A549 (cell line): Measurements from ENCODE around the gene SLIT3. TPM values are rescaled to one million over a fixed set of nuclear protein-coding genes. Genes with fewer than 3 reads are reported as not detected.
A peak's percentile ranks its signal among the peaks of the same experiment; 100 is the strongest.

Experiments used
- ATAC-seq, 2 experiments: fragments of 200-7000 bp in 1 of 2; fragments of >200 bp in 1 of 2; cut with Nextera tagmentation in 1 of 2; cut with Tn5 transposase in 1 of 2; 3 replicates each; pipeline versions ENCODE4 v1.8.0 to v1.9.1; 2018 to 2020; ENCODE audit warnings: mild to moderate bottlenecking in 1 of 2, moderate library complexity in 1 of 2
- CTCF ChIA-PET: fragments of 300-600 bp; sonication (Branson Sonifier 250); formaldehyde crosslinking; extraction: SDS; loops from one replicate; lab custom pipeline; 2021; ENCODE audit warnings: antibody characterized with exemption, inconsistent platforms; lab: Yijun Ruan, JAX
- POLR2A ChIA-PET: fragments of 350-600 bp; formaldehyde crosslinking; extraction: SDS; loops from one replicate; lab custom pipeline; 2021; ENCODE audit warnings: antibody characterized with exemption, inconsistent platforms; lab: Yijun Ruan, JAX
- DNase-seq, 2 experiments: peaks; one replicate each; pipeline versions ENCODE4 v3.0.0 to v3.0.0-alpha.2; 2011 to 2016; ENCODE audit warnings: low read depth in 1 of 2, low spot score in 1 of 2
- FAIRE-seq: peaks from 2 replicates; lab custom pipeline; 2011; peaks lifted over from hg19 to GRCh38; lab: Jason Lieb, UNC
- H3K27ac ChIP-seq, 2 experiments: fragments of >200 bp; sonication (Bioruptor Twin); formaldehyde crosslinking; 3 replicates each; pipeline ENCODE4 v1.5.1; 2016 to 2017
- H3K4me1 ChIP-seq: fragments of >200 bp; sonication (Bioruptor Twin); formaldehyde crosslinking; 3 replicates; pipeline ENCODE4 v1.6.1; 2016
- H3K4me2 ChIP-seq: fragments of >200 bp; sonication (Bioruptor Twin); formaldehyde crosslinking; 3 replicates; pipeline ENCODE4 v1.6.1; 2016
- H3K4me3 ChIP-seq: fragments of >200 bp; sonication (Bioruptor Twin); formaldehyde crosslinking; 3 replicates; pipeline ENCODE4 v1.5.1; 2016
- H3K9me3 ChIP-seq: fragments of >200 bp; sonication (Bioruptor Twin); formaldehyde crosslinking; 3 replicates; pipeline ENCODE4 v1.6.1; 2016
- CBX8 ChIP-seq: fragments of 200-600 bp; sonication (generic); IDR thresholded peaks from 2 replicates; pipeline ENCODE4 v1.6.1; 2016
- EHMT2 ChIP-seq: fragments of 200-600 bp; sonication (generic); IDR thresholded peaks from 2 replicates; pipeline ENCODE4 v1.6.1; 2016; ENCODE audit warnings: antibody characterized with exemption, low read depth, mild to moderate bottlenecking, moderate library complexity
- EP300 ChIP-seq, 2 experiments: fragments of >200 bp; sonication (Bioruptor Twin); formaldehyde crosslinking; IDR thresholded peaks; 2 replicates in 1 of 2; 3 replicates in 1 of 2; pipeline ENCODE4 v1.6.1; 2016 to 2017
- ESRRA ChIP-seq: fragments of 150-350 bp; IDR thresholded peaks from 2 replicates; pipeline ENCODE4 v1.6.1; 2014; ENCODE audit warnings: mild to moderate bottlenecking, low read length, borderline replicate concordance
- FOSB ChIP-seq: fragments of 250-450 bp; sonication (Bioruptor Pico); IDR thresholded peaks from 2 replicates; pipeline ENCODE4 v1.5.0; 2020; ENCODE audit warnings: mild to moderate bottlenecking, moderate library complexity
- FOSL2 ChIP-seq, 2 experiments: fragments of 450-650 bp in 1 of 2; fragments of >200 bp in 1 of 2; sonication (Bioruptor Twin) in 1 of 2; formaldehyde crosslinking; IDR thresholded peaks; 2 replicates each; pipeline versions ENCODE4 v1.5.0 to v1.6.1; 2016 to 2020; ENCODE audit warnings: mild to moderate bottlenecking in 1 of 2, moderate library complexity in 1 of 2
- FOXS1 ChIP-seq: fragments of 250-450 bp; sonication (Bioruptor Pico); IDR thresholded peaks from 2 replicates; pipeline ENCODE4 v1.5.0; 2020; ENCODE audit warnings: mild to moderate bottlenecking, moderate library complexity
- HOXA7 ChIP-seq: fragments of 250-450 bp; sonication (Bioruptor Pico); IDR thresholded peaks from 2 replicates; pipeline ENCODE4 v1.5.0; 2020; ENCODE audit warnings: mild to moderate bottlenecking, moderate library complexity
- HOXB13 ChIP-seq: fragments of 250-450 bp; sonication (Bioruptor Pico); IDR thresholded peaks from 2 replicates; pipeline ENCODE4 v1.5.0; 2020; ENCODE audit warnings: low read depth, mild to moderate bottlenecking, moderate library complexity
- JUN ChIP-seq, 2 experiments: fragments of >200 bp; sonication (Bioruptor Twin); formaldehyde crosslinking; IDR thresholded peaks; 2 replicates in 1 of 2; 3 replicates in 1 of 2; pipeline ENCODE4 v1.6.1; 2016 to 2017
- MAFK ChIP-seq: fragments of 450-650 bp; IDR thresholded peaks from 2 replicates; pipeline ENCODE4 v1.6.1; 2014; ENCODE audit not compliant: partially characterized antibody
- MYC ChIP-seq: IDR thresholded peaks from 2 replicates; pipeline ENCODE4 v1.6.1; 2012; ENCODE audit warnings: mild to moderate bottlenecking, inconsistent platforms, low read length, improper control_type of control experiment, borderline replicate concordance
- NFE2L2 ChIP-seq: fragments of 150-350 bp; conservative IDR thresholded peaks from 2 replicates; pipeline ENCODE4 v1.6.1; 2014; ENCODE audit warnings: low read length
- RCOR1 ChIP-seq: fragments of 150-350 bp; IDR thresholded peaks from 2 replicates; pipeline ENCODE4 v1.6.1; 2014; ENCODE audit warnings: antibody characterized with exemption, low read length, low read depth
- RNF2 ChIP-seq: fragments of 200-600 bp; sonication (generic); IDR thresholded peaks from 2 replicates; pipeline ENCODE4 v1.6.1; 2016; ENCODE audit warnings: low read depth, mild to moderate bottlenecking, antibody characterized with exemption, moderate library complexity, borderline replicate concordance
- SREBF2 ChIP-seq: fragments of 450-650 bp; IDR thresholded peaks from 2 replicates; pipeline ENCODE4 v1.6.1; 2014; ENCODE audit warnings: mild to moderate bottlenecking, moderate library complexity
- TFCP2L1 ChIP-seq: fragments of 250-450 bp; sonication (Bioruptor Pico); IDR thresholded peaks from 2 replicates; pipeline ENCODE4 v1.5.0; 2021; ENCODE audit warnings: mild to moderate bottlenecking
- WGBS: methylation state at CpG from one replicate; pipeline ENCODE4 v1.1.6; 2017; ENCODE audit errors: missing lambda C conversion rate; 5-methylcytosine and 5-hydroxymethylcytosine counted together
- polyA plus RNA-seq, 4 experiments: library from polyadenylated mRNA; depleted of rRNA in 3 of 4; stranded (reverse); fragments of >200 nt; fragmentation: RNase III in 1 of 4; extraction: RNeasy Plus Mini Kit Qiagen cat#74134 plus additional on column Dnase treatment in 1 of 4; gene quantifications; 2 replicates in 3 of 4; 3 replicates in 1 of 4; pipeline ENCODE4 v1.2.3, GENCODE V29; 2011 to 2017
- TF ChIP-seq, protein P1 (sequence below): fragments of >200 bp; sonication (Bioruptor Twin); formaldehyde crosslinking; IDR thresholded peaks from 2 replicates; pipeline ENCODE4 v1.6.1; 2016
- TF ChIP-seq, protein P2 (sequence below): fragments of 150-350 bp; IDR thresholded peaks from 2 replicates; pipeline ENCODE4 v1.6.1; 2014; ENCODE audit warnings: low read depth, mild to moderate bottlenecking, low read length
- TF ChIP-seq, protein P3 (sequence below): fragments of >200 bp; sonication (Bioruptor Twin); formaldehyde crosslinking; IDR thresholded peaks from 3 replicates; pipeline ENCODE4 v1.6.1; 2016
- TF ChIP-seq, protein P4 (sequence below): fragments of 250-450 bp; sonication (Bioruptor Pico); IDR thresholded peaks from 2 replicates; pipeline ENCODE4 v1.5.0; 2021; ENCODE audit warnings: mild to moderate bottlenecking, moderate library complexity, borderline replicate concordance

The SLIT3 gene
- polyA plus RNA-seq, 2 of the 4 experiments (the other 2 are of a cell fraction) = 12.7 to 22.9 TPM

DNA sequence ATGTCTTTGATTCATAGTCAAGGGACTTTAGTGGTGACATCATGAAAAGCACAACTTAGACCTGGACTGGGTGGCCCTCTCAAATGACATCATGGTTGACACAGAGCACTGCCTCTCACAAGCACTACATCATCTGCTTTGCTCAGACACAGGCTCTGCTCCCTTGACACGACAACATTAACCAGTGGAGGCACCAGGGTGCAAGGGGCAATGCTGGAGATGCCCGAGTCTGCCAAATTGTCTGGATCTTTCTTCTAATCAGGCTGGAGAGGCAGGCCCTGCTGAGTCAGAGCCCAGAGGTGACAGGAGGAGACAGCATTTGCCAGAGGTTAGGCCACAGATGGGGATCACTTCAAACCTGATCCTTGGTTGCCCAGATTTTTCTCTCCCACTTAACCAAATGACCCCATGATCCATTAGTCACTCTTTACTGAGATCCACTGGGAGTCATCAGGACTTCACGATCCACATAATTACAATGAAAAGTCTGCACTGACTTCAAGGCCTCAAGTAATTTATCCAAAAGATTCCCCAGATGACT, 174.4 kb downstream of the SLIT3 start:
- Histone ChIP-seq H3K9me3 (no peaks in the 10 kb centered on the region), H3K4me1 (no peaks in the 10 kb centered on the region), H3K27ac (0 out of 6 replicates have a peak overlapping the region, but pooled peaks of 1 of the 2 experiments have one; percentile 10), H3K4me2 (no peak overlapping the region), H3K4me3 (no peak overlapping the region)
- no peak for FAIRE-seq
- ATAC-seq = no peak
- POLR2A ChIA-PET = no interaction called here
- 93% methylated on average over 3 of the region's 3 CpGs for WGBS
- TF ChIP-seq, protein P1, sequence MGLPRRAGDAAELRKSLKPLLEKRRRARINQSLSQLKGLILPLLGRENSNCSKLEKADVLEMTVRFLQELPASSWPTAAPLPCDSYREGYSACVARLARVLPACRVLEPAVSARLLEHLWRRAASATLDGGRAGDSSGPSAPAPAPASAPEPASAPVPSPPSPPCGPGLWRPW = no peak
- TF ChIP-seq MAFK (no peak), MYC (no peak), EHMT2 (no peak), EP300 (IDR thresholded peaks at IDR 0.05) (no peak), HOXB13 (CRISPR knock-in tag) (no peak)
- TF ChIP-seq, all 56 proteins: peak for 0
- no peak for DNase-seq
- CTCF ChIA-PET = no interaction called here

- H3K4me3 ChIP-seq = no peak overlapping the region
- TF ChIP-seq NFE2L2 (no peak), FOSB (CRISPR knock-in tag) (no peak), RNF2 (no peak), FOXS1 (CRISPR knock-in tag) (no peak), TFCP2L1 (no peak)
- TF ChIP-seq, protein P2, sequence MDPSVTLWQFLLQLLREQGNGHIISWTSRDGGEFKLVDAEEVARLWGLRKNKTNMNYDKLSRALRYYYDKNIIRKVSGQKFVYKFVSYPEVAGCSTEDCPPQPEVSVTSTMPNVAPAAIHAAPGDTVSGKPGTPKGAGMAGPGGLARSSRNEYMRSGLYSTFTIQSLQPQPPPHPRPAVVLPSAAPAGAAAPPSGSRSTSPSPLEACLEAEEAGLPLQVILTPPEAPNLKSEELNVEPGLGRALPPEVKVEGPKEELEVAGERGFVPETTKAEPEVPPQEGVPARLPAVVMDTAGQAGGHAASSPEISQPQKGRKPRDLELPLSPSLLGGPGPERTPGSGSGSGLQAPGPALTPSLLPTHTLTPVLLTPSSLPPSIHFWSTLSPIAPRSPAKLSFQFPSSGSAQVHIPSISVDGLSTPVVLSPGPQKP = no peak
- TF ChIP-seq, protein P3, sequence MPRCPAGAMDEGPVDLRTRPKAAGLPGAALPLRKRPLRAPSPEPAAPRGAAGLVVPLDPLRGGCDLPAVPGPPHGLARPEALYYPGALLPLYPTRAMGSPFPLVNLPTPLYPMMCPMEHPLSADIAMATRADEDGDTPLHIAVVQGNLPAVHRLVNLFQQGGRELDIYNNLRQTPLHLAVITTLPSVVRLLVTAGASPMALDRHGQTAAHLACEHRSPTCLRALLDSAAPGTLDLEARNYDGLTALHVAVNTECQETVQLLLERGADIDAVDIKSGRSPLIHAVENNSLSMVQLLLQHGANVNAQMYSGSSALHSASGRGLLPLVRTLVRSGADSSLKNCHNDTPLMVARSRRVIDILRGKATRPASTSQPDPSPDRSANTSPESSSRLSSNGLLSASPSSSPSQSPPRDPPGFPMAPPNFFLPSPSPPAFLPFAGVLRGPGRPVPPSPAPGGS = no peak
- TF ChIP-seq, all 56 proteins: peak for 0
- ChIA-PET CTCF (interaction anchor here (1.0 kb wide), 1 partner anchor 8 kb away, joined by 3 read pairs; no protein-coding TSS in a partner anchor), POLR2A (no interaction called here)
- Histone ChIP-seq H3K4me1 (no peaks in the 10 kb centered on the region), H3K9me3 (no peaks in the 10 kb centered on the region), H3K27ac (no peak overlapping the region), H3K4me2 (no peak overlapping the region)
- DNase-seq (no peak), ATAC-seq (no peak), FAIRE-seq (no peak)
- 95% methylated on average over 7 of the region's 7 CpGs for WGBS
These were observed 175.4 kb downstream of the SLIT3 start for GRCh38 chr5:169125571-169125970.

DNA sequence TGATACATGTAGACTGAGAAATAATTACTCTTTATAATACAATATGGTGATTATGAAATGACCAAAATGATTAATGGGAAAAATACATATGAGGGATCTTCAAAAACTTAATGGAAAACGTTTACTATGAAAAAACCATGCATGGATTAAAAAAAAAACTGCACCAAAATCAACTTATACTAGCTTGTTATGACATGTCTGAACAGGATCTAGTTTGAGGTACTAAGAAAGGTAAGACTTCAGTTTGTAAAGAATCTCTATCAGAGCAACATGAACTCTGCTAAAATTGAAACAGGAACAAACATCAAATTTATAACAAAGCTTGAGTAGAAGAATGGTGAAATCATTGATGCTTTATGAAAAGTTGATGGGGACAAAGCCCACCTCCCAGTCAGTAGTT, 178.0 kb downstream of the SLIT3 start:
- no peaks in the 10 kb centered on the region for H3K4me1 ChIP-seq
- H3K9me3 ChIP-seq = no peaks in the 10 kb centered on the region
- TF ChIP-seq RCOR1 = no peak
- TF ChIP-seq SREBF2 = no peak
- no peak for TF ChIP-seq HOXA7 (CRISPR knock-in tag)
- no peak for TF ChIP-seq FOSL2 (IDR thresholded peaks at IDR 0.05)
- no peak for TF ChIP-seq FOSL2 (CRISPR knock-in tag; IDR thresholded peaks at IDR 0.05)
- no peak for TF ChIP-seq RNF2
- no peak for TF ChIP-seq JUN (IDR thresholded peaks at IDR 0.05)
- no peak for TF ChIP-seq CBX8
- TF ChIP-seq, protein P4, sequence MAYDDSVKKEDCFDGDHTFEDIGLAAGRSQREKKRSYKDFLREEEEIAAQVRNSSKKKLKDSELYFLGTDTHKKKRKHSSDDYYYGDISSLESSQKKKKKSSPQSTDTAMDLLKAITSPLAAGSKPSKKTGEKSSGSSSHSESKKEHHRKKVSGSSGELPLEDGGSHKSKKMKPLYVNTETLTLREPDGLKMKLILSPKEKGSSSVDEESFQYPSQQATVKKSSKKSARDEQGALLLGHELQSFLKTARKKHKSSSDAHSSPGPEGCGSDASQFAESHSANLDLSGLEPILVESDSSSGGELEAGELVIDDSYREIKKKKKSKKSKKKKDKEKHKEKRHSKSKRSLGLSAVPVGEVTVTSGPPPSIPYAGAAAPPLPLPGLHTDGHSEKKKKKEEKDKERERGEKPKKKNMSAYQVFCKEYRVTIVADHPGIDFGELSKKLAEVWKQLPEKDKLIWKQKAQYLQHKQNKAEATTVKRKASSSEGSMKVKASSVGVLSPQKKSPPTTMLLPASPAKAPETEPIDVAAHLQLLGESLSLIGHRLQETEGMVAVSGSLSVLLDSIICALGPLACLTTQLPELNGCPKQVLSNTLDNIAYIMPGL (CRISPR knock-in tag) = no peak
- no peak for TF ChIP-seq ESRRA
- TF ChIP-seq FOSB (CRISPR knock-in tag) = no peak
- CTCF ChIA-PET = interaction anchor here (0.6 to 1.7 kb wide), 2 partner anchors 23 to 165 kb away, joined by 3 to 4 read pairs; no protein-coding TSS in a partner anchor
- POLR2A ChIA-PET = no interaction called here
- no peak for DNase-seq
- FAIRE-seq = no peak
- no peak overlapping the region for H3K27ac ChIP-seq
- WGBS = 50% methylated on average over 1 of the region's 1 CpG
- no peak for ATAC-seq
- H3K4me3 ChIP-seq = no peak overlapping the region
- no peak overlapping the region for H3K4me2 ChIP-seq
